H1 (cell line): ENCODE measurements around the gene AP5Z1. TPM values are rescaled to one million over a fixed set of nuclear protein-coding genes. Genes with fewer than 3 reads are reported as not detected.
A peak's percentile ranks its signal among the peaks of the same experiment; 100 is the strongest.

ENCODE experiments used
- CTCF ChIA-PET: fragments of 300-600 bp; sonication (Branson Sonifier 250); formaldehyde crosslinking; loops from one replicate; lab custom pipeline; 2021; ENCODE audit not compliant: partially characterized antibody; lab: Charles Lee
- POLR2A ChIA-PET: fragments of 300-600 bp; sonication (Branson Sonifier 250); formaldehyde crosslinking; loops from one replicate; lab custom pipeline; 2021; ENCODE audit warnings: inconsistent platforms; ENCODE audit not compliant: partially characterized antibody; lab: Charles Lee
- DNase-seq, 2 experiments: peaks; one replicate each; pipeline versions ENCODE4 v3.0.0 to v3.0.0-alpha.2; 2010 to 2022; ENCODE audit warnings: low spot score in 2 of 2, low read depth in 1 of 2, mixed read lengths in 1 of 2
- FAIRE-seq: peaks from 2 replicates; lab custom pipeline; 2011; peaks lifted over from hg19 to GRCh38; lab: Jason Lieb, UNC
- H2AFZ ChIP-seq: 2 replicates; pipeline ENCODE4 v1.8.1; 2012; ENCODE audit warnings: low read length, inconsistent platforms
- H2AK5ac ChIP-seq: 2 replicates; pipeline ENCODE4 v1.6.1; 2013; ENCODE audit warnings: low read depth, low read length
- H2BK120ac ChIP-seq: replicated peaks from 2 replicates; pipeline ENCODE3; 2013; ENCODE audit warnings: low read depth, low read length, inconsistent platforms
- H2BK12ac ChIP-seq: 2 replicates; pipeline ENCODE4 v1.6.1; 2013; ENCODE audit warnings: low read depth, low read length
- H2BK15ac ChIP-seq: 2 replicates; pipeline ENCODE4 v1.6.1; 2013; ENCODE audit warnings: low read length
- H2BK20ac ChIP-seq: 2 replicates; pipeline ENCODE4 v1.6.1; 2013; ENCODE audit warnings: low read length
- H2BK5ac ChIP-seq: 2 replicates; pipeline ENCODE4 v1.6.1; 2013; ENCODE audit warnings: low read depth, low read length
- H3K14ac ChIP-seq: 2 replicates; pipeline ENCODE4 v1.6.1; 2013; ENCODE audit warnings: inconsistent platforms; ENCODE audit not compliant: insufficient read length
- H3K18ac ChIP-seq: 2 replicates; pipeline ENCODE4 v1.6.1; 2013; ENCODE audit warnings: low read length; ENCODE audit errors: extremely low read depth
- H3K23ac ChIP-seq: 2 replicates; pipeline ENCODE4 v1.6.1; 2013; ENCODE audit warnings: inconsistent platforms; ENCODE audit not compliant: insufficient read length
- H3K23me2 ChIP-seq: 2 replicates; pipeline ENCODE4 v1.6.1; 2013; ENCODE audit warnings: low read depth, low read length
- H3K27ac ChIP-seq: 2 replicates; pipeline ENCODE4 v1.6.1; 2011; ENCODE audit warnings: low read depth, low read length, inconsistent platforms
- H3K27me3 ChIP-seq, 4 experiments: replicated peaks in 1 of 4; 1 replicate in 1 of 4; 2 replicates in 3 of 4; pipeline versions ENCODE4 v1.6.1 to v1.8.1; 2011 to 2013; ENCODE audit warnings: low read length in 3 of 4, mild to moderate bottlenecking in 3 of 4, inconsistent platforms in 2 of 4, mixed read lengths in 2 of 4, moderate library complexity in 1 of 4; ENCODE audit not compliant: control insufficient read depth in 3 of 4, insufficient read depth in 3 of 4; ENCODE audit errors: extremely low read depth in 1 of 4
- H3K36me3 ChIP-seq, 4 experiments: 2 replicates each; pipeline versions ENCODE4 v1.6.1 to v1.8.1; 2011 to 2013; ENCODE audit warnings: mild to moderate bottlenecking in 4 of 4, low read length in 3 of 4, moderate library complexity in 2 of 4, control low read depth in 1 of 4, inconsistent platforms in 1 of 4; ENCODE audit not compliant: insufficient read depth in 4 of 4, control insufficient read depth in 2 of 4
- H3K4ac ChIP-seq: replicated peaks from 2 replicates; pipeline ENCODE3; 2013; ENCODE audit warnings: low read length, low read depth, mixed read lengths, inconsistent platforms; ENCODE audit not compliant: insufficient read length
- H3K4me1 ChIP-seq, 4 experiments: replicated peaks in 1 of 4; 1 replicate in 1 of 4; 2 replicates in 3 of 4; pipeline versions ENCODE4 v1.6.1 to v1.8.1; 2011 to 2013; ENCODE audit warnings: low read length in 3 of 4, inconsistent platforms in 2 of 4, mixed read lengths in 1 of 4; ENCODE audit not compliant: insufficient read depth in 4 of 4, control insufficient read depth in 3 of 4
- H3K4me2 ChIP-seq, 2 experiments: 2 replicates each; pipeline versions ENCODE4 v1.6.1 to v1.8.1; 2011 to 2013; ENCODE audit warnings: low read depth in 2 of 2, low read length in 2 of 2, control low read depth in 1 of 2, inconsistent platforms in 1 of 2, mild to moderate bottlenecking in 1 of 2; ENCODE audit not compliant: insufficient read depth in 1 of 2
- H3K4me3 ChIP-seq, 4 experiments: fragments of 200-600, 300-600 bp in 1 of 4; sonication (generic), shearing (Covaris generic), sonication (Bioruptor Twin) in 1 of 4; 2 replicates each; pipeline versions ENCODE4 v1.5.1 to v1.8.1; 2011 to 2016; ENCODE audit warnings: low read length in 4 of 4, low read depth in 3 of 4, control low read depth in 2 of 4, inconsistent platforms in 2 of 4, mild to moderate bottlenecking in 2 of 4, mixed read lengths in 1 of 4, moderate library complexity in 1 of 4; ENCODE audit not compliant: insufficient read depth in 2 of 4; ENCODE audit errors: extremely low read depth in 1 of 4
- H3K56ac ChIP-seq: replicated peaks from 2 replicates; pipeline ENCODE3; 2013; ENCODE audit warnings: low read depth, mild to moderate bottlenecking, mixed read lengths, low read length, inconsistent platforms; ENCODE audit not compliant: insufficient read length
- H3K79me1 ChIP-seq: 2 replicates; pipeline ENCODE4 v1.6.1; 2013; ENCODE audit warnings: low read depth, low read length, control low read depth
- H3K79me2 ChIP-seq, 2 experiments: 2 replicates each; pipeline versions ENCODE4 v1.6.1 to v1.8.1; 2012 to 2013; ENCODE audit warnings: low read length in 2 of 2, mild to moderate bottlenecking in 2 of 2, inconsistent platforms in 1 of 2; ENCODE audit not compliant: insufficient read depth in 2 of 2, control insufficient read depth in 1 of 2
- H3K9ac ChIP-seq, 4 experiments: replicated peaks in 1 of 4; 1 replicate in 1 of 4; 2 replicates in 3 of 4; pipeline versions ENCODE4 v1.6.1 to v1.8.1; 2011 to 2013; ENCODE audit warnings: low read depth in 3 of 4, low read length in 3 of 4, control low read depth in 2 of 4, mild to moderate bottlenecking in 2 of 4, moderate library complexity in 2 of 4, inconsistent platforms in 1 of 4; ENCODE audit errors: extremely low read depth in 1 of 4
- H3K9me3 ChIP-seq, 2 experiments: 2 replicates each; pipeline versions ENCODE4 v1.6.1 to v1.8.1; 2012 to 2013; ENCODE audit warnings: mild to moderate bottlenecking in 2 of 2, moderate library complexity in 2 of 2, control low read depth in 1 of 2, inconsistent platforms in 1 of 2, low read depth in 1 of 2, low read length in 1 of 2, mixed read lengths in 1 of 2; ENCODE audit not compliant: insufficient read depth in 2 of 2
- H4K20me1 ChIP-seq, 2 experiments: replicated peaks in 1 of 2; 2 replicates each; pipeline versions ENCODE3 to v1.8.1; 2011 to 2013; ENCODE audit warnings: inconsistent platforms in 2 of 2, low read length in 2 of 2, mild to moderate bottlenecking in 1 of 2; ENCODE audit not compliant: insufficient read depth in 2 of 2, control insufficient read depth in 1 of 2
- H4K5ac ChIP-seq: 2 replicates; pipeline ENCODE4 v1.6.1; 2013; ENCODE audit warnings: low read length, low read depth, mixed read lengths, inconsistent platforms; ENCODE audit not compliant: insufficient read length
- H4K8ac ChIP-seq: 2 replicates; pipeline ENCODE4 v1.8.0; 2013; ENCODE audit warnings: mild to moderate bottlenecking, moderate library complexity, low read length, inconsistent platforms; ENCODE audit not compliant: insufficient read depth; ENCODE audit errors: extremely low read depth
- H4K91ac ChIP-seq: replicated peaks from 2 replicates; pipeline ENCODE3; 2013; ENCODE audit warnings: low read length, mixed read lengths, inconsistent platforms; ENCODE audit not compliant: insufficient read length
- BACH1 ChIP-seq: IDR thresholded peaks from 2 replicates; pipeline ENCODE4 v1.6.1; 2012; ENCODE audit warnings: low read length, improper control_type of control experiment
- CBX8 ChIP-seq: fragments of 300-800, 300-1000 bp; sonication (generic); IDR thresholded peaks from 2 replicates; pipeline ENCODE4 v1.7.1; 2016; ENCODE audit warnings: low read depth, low read length, borderline replicate concordance
- SAP30 ChIP-seq: fragments of 300-600 bp; sonication (generic); IDR thresholded peaks from 2 replicates; pipeline ENCODE4 v1.7.1; 2012; ENCODE audit warnings: low read length, moderate library complexity, mild to moderate bottlenecking, inconsistent platforms; ENCODE audit not compliant: insufficient read depth, insufficient replicate concordance
- WGBS, 2 experiments: shearing (Covaris generic) in 1 of 2; methylation state at CpG; one replicate each; pipeline versions ENCODE4 v1.1.6 to v1.1.7; 2013 to 2015; ENCODE audit warnings: low lambda C conversion rate in 2 of 2, mixed read lengths in 2 of 2, inconsistent platforms in 1 of 2, low coverage in 1 of 2, missing lambda C conversion rate in 1 of 2; ENCODE audit not compliant: insufficient replicate concordance in 2 of 2, insufficient coverage in 1 of 2, insufficient read length in 1 of 2; ENCODE audit errors: extremely low coverage in 1 of 2, missing lambda C conversion rate in 1 of 2; 5-methylcytosine and 5-hydroxymethylcytosine counted together
- polyA plus RNA-seq, 7 experiments: library from polyadenylated mRNA; depleted of rRNA in 3 of 7; stranded (reverse) in 5 of 7; unstranded in 2 of 7; fragments of >200 nt in 5 of 7; fragments of 200-250 nt in 2 of 7; gene quantifications; 1 replicate in 5 of 7; 2 replicates in 1 of 7; 4 replicates in 1 of 7; pipeline versions ENCODE4 v1.2.1 to v1.2.3, GENCODE V29; 2011 to 2013; ENCODE audit warnings: missing spikeins in 2 of 7, mixed read lengths in 2 of 7
- total RNA-seq: library from RNA; stranded (reverse); fragmentation: NEBNext Ultra II Directional; extraction: Animal tissue kit (Norgen Biotek cat#: 25700); gene quantifications from 2 replicates; pipeline ENCODE4 v1.2.1, GENCODE V29; 2021
- TF ChIP-seq, protein P1 (sequence below): IDR thresholded peaks from 2 replicates; pipeline ENCODE4 v1.6.1; 2012; ENCODE audit warnings: inconsistent platforms

AP5Z1 gene
- total and polyA plus RNA-seq, 2 of the 8 experiments (the other 6 are each of a cell fraction or from before 2014, with no cell fraction given), result 24.0 to 24.7 TPM

DNA sequence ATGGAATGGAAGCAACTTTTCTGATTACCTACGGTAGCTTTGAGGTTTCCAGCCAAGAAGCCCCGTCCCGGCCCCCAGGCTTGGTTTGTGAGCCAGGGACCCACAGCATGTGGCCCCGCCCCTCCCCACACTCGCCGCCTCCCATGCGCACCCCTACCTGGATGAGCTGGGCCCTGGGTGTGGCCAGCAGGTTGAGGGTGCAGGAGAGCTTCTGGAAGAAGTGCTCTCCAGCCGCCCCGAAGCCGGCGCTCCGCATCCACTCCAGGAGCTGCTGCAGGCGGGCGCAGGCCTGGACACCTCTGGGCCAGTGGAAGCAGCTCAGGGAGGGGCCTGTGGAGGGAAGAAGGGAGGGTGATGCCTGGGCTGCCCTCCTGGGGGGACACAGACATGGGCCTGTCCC is 39.7 kb downstream of the AP5Z1 start:
- no peaks in the 10 kb centered on the region for H3K79me1 ChIP-seq
- no peaks in the 10 kb centered on the region for H3K79me2 ChIP-seq
- H2BK20ac ChIP-seq, result no peak overlapping the region
- no peak overlapping the region for H4K91ac ChIP-seq
- no peak overlapping the region for H3K9ac ChIP-seq
- CTCF ChIA-PET, result interaction anchor here (0.7 to 4.8 kb wide), 12 partner anchors 8 to 274 kb away, joined by 3 to 59 read pairs (median 3); no protein-coding TSS in a partner anchor
- peak overlapping the region; percentile 71; the same call in 1 of the 2 replicates for H4K8ac ChIP-seq
- no peak for TF ChIP-seq SAP30
- TF ChIP-seq BACH1, result no peak
- TF ChIP-seq, protein P1, sequence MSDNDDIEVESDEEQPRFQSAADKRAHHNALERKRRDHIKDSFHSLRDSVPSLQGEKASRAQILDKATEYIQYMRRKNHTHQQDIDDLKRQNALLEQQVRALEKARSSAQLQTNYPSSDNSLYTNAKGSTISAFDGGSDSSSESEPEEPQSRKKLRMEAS, result no peak
- no peak for TF ChIP-seq CBX8
- H4K5ac ChIP-seq, result no peak overlapping the region
- H2BK12ac ChIP-seq, result no peak overlapping the region
- no peak overlapping the region for H2BK120ac ChIP-seq
- H2BK15ac ChIP-seq, result no peak overlapping the region
- POLR2A ChIA-PET, result interaction anchor here (0.6 kb wide), 1 partner anchor 163 kb away, joined by 3 read pairs; no protein-coding TSS in a partner anchor
- FAIRE-seq (no peak), DNase-seq (no peak)
- no peaks in the 10 kb centered on the region for H3K27me3 ChIP-seq
- no peak overlapping the region for H2AFZ ChIP-seq
- H3K4ac ChIP-seq, result no peak overlapping the region
- no peaks in the 10 kb centered on the region for H3K4me1 ChIP-seq
- no peak overlapping the region for H3K4me3 ChIP-seq
- no peak overlapping the region for H3K18ac ChIP-seq
- no peak overlapping the region for H3K23ac ChIP-seq
- no peak overlapping the region for H2BK5ac ChIP-seq
- H3K4me2 ChIP-seq, result no peak overlapping the region
- H3K23me2 ChIP-seq, result no peaks in the 10 kb centered on the region
- 84% methylated on average over 10 of the region's 14 CpGs; no CpG with 5 or more reads in 1 of the 2 experiments for WGBS, 2 experiments
- no peak overlapping the region for H3K56ac ChIP-seq
- no peak overlapping the region for H3K14ac ChIP-seq
- no peak overlapping the region for H3K27ac ChIP-seq
- H4K20me1 ChIP-seq, result no peaks in the 10 kb centered on the region
- H3K9me3 ChIP-seq, result no peaks in the 10 kb centered on the region
- no peak overlapping the region for H2AK5ac ChIP-seq
- no peaks in the 10 kb centered on the region for H3K36me3 ChIP-seq
